SK-N-SH treated with all-trans-retinoic acid at 6 μM for 48 hours (cell line): ENCODE measurements around the gene MBNL2.
"Not testable (repeated sequence)": the region's sequence is repeated elsewhere in the genome, so short reads cannot be mapped to it uniquely, and the experiment has no call there.

Experiments used
- ATAC-seq: fragments of 200-7000 bp; cut with Tn5 transposase; 3 replicates; pipeline ENCODE4 v1.9.1; 2020; ENCODE audit warnings: mild to moderate bottlenecking, moderate library complexity
- ARNTL ChIP-seq: fragments of 450-650 bp; formaldehyde crosslinking; IDR thresholded peaks from 2 replicates; pipeline ENCODE4 v1.5.0; 2020; ENCODE audit warnings: low read depth, mild to moderate bottlenecking, moderate library complexity, borderline replicate concordance
- BACH2 ChIP-seq: fragments of 250-450 bp; sonication (Bioruptor Pico); IDR thresholded peaks from 2 replicates; pipeline ENCODE4 v1.9.0; 2021; ENCODE audit warnings: mild to moderate bottlenecking, borderline replicate concordance
- CREB5 ChIP-seq: fragments of 250-450 bp; sonication (Bioruptor Pico); IDR thresholded peaks from 2 replicates; pipeline ENCODE4 v1.5.1; 2020; ENCODE audit warnings: low read depth, mild to moderate bottlenecking, moderate library complexity
- CSDC2 ChIP-seq: fragments of 250-450 bp; sonication (Bioruptor Pico); IDR thresholded peaks from 2 replicates; pipeline ENCODE4 v1.5.0; 2020; ENCODE audit warnings: mild to moderate bottlenecking, moderate library complexity
- GLIS3 ChIP-seq: fragments of 250-450 bp; sonication (Bioruptor Pico); IDR thresholded peaks from 2 replicates; pipeline ENCODE4 v1.5.0; 2020; ENCODE audit warnings: mild to moderate bottlenecking, moderate library complexity
- ISL1 ChIP-seq: fragments of 250-450 bp; sonication (Bioruptor Pico); IDR thresholded peaks from 2 replicates; pipeline ENCODE4 v2.1.2; 2022; ENCODE audit warnings: mild to moderate bottlenecking, moderate library complexity
- OSR1 ChIP-seq: fragments of 250-450 bp; sonication (Bioruptor Pico); IDR thresholded peaks from 2 replicates; pipeline ENCODE4 v1.8.0; 2022; ENCODE audit warnings: moderate library complexity, mild to moderate bottlenecking, inconsistent platforms
- POU6F1 ChIP-seq: fragments of 250-450 bp; sonication (Bioruptor Pico); IDR thresholded peaks from 2 replicates; pipeline ENCODE4 v1.8.0; 2021; ENCODE audit warnings: low read depth, mild to moderate bottlenecking, moderate library complexity, borderline replicate concordance
- PPARA ChIP-seq: fragments of 250-450 bp; sonication (Bioruptor Pico); IDR thresholded peaks from 2 replicates; pipeline ENCODE4 v1.5.0; 2020; ENCODE audit warnings: mild to moderate bottlenecking, borderline replicate concordance
- RARB ChIP-seq: fragments of 250-450 bp; sonication (Bioruptor Pico); IDR thresholded peaks from 2 replicates; pipeline ENCODE4 v1.8.0; 2021; ENCODE audit warnings: mild to moderate bottlenecking, moderate library complexity
- SNAI2 ChIP-seq: fragments of 250-450 bp; sonication (Bioruptor Pico); IDR thresholded peaks from 2 replicates; pipeline ENCODE4 v1.5.0; 2020; ENCODE audit warnings: mild to moderate bottlenecking, moderate library complexity
- TOX ChIP-seq: fragments of 250-450 bp; sonication (Bioruptor Pico); IDR thresholded peaks from 2 replicates; pipeline ENCODE4 v1.8.0; 2021; ENCODE audit warnings: mild to moderate bottlenecking, moderate library complexity, borderline replicate concordance
- ZC3H10 ChIP-seq: fragments of 250-450 bp; sonication (Bioruptor Pico); IDR thresholded peaks from 2 replicates; pipeline ENCODE4 v1.5.1; 2021; ENCODE audit warnings: mild to moderate bottlenecking, moderate library complexity
- ZFP3 ChIP-seq: fragments of 250-450 bp; sonication (Bioruptor Pico); IDR thresholded peaks from 2 replicates; pipeline ENCODE4 v1.5.0; 2020; ENCODE audit warnings: mild to moderate bottlenecking, moderate library complexity
- ZFP30 ChIP-seq: fragments of 450-650 bp; formaldehyde crosslinking; IDR thresholded peaks from 2 replicates; pipeline ENCODE4 v1.5.0; 2022; ENCODE audit warnings: mild to moderate bottlenecking, moderate library complexity
- ZNF565 ChIP-seq: fragments of 450-650 bp; formaldehyde crosslinking; conservative IDR thresholded peaks from 2 replicates; pipeline ENCODE4 v1.5.0; 2020; ENCODE audit warnings: low read depth, mild to moderate bottlenecking, moderate library complexity
- ZNF8 ChIP-seq: fragments of 450-650 bp; formaldehyde crosslinking; IDR thresholded peaks from 2 replicates; pipeline ENCODE4 v1.5.0; 2020; ENCODE audit warnings: mild to moderate bottlenecking, moderate library complexity
- TF ChIP-seq, protein P1 (sequence below): fragments of 250-450 bp; sonication (Bioruptor Pico); IDR thresholded peaks from 2 replicates; pipeline ENCODE4 v1.5.0; 2020; ENCODE audit warnings: mild to moderate bottlenecking, moderate library complexity
- TF ChIP-seq, protein P2 (sequence below): fragments of 250-450 bp; sonication (Bioruptor Pico); IDR thresholded peaks from 2 replicates; pipeline ENCODE4 v1.8.0; 2020; ENCODE audit warnings: mild to moderate bottlenecking, moderate library complexity, borderline replicate concordance

MBNL2 gene

DNA sequence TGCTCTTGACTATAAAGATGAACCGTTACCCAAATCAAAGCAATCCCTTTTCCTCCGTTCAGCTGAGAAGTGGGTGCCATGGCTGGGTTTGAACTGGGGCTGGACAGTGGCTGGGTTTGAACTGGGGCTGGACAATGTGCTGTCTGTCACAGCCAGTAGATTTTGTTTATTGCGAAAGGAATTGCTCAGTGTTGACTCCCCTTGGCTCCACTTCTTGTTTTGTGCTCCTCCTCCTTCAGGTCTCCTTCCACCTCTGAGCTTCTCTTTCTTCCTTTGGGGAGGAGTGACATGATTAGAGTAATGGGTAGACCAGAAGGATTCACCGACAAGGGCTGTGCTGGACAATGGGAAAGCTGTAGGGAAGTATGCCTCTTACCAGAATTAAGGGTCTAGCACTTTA lies 19.4 kb upstream of the MBNL2 start:
- ATAC-seq = no peak
- TF ChIP-seq POU6F1 (CRISPR knock-in tag) = no peak
- TF ChIP-seq ISL1 (CRISPR knock-in tag) = no peak
- TF ChIP-seq, protein P1, sequence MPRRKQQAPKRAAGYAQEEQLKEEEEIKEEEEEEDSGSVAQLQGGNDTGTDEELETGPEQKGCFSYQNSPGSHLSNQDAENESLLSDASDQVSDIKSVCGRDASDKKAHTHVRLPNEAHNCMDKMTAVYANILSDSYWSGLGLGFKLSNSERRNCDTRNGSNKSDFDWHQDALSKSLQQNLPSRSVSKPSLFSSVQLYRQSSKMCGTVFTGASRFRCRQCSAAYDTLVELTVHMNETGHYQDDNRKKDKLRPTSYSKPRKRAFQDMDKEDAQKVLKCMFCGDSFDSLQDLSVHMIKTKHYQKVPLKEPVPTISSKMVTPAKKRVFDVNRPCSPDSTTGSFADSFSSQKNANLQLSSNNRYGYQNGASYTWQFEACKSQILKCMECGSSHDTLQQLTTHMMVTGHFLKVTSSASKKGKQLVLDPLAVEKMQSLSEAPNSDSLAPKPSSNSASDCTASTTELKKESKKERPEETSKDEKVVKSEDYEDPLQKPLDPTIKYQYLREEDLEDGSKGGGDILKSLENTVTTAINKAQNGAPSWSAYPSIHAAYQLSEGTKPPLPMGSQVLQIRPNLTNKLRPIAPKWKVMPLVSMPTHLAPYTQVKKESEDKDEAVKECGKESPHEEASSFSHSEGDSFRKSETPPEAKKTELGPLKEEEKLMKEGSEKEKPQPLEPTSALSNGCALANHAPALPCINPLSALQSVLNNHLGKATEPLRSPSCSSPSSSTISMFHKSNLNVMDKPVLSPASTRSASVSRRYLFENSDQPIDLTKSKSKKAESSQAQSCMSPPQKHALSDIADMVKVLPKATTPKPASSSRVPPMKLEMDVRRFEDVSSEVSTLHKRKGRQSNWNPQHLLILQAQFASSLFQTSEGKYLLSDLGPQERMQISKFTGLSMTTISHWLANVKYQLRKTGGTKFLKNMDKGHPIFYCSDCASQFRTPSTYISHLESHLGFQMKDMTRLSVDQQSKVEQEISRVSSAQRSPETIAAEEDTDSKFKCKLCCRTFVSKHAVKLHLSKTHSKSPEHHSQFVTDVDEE (CRISPR knock-in tag) = no peak
- no peak for TF ChIP-seq ZFP30 (CRISPR knock-in tag)
- TF ChIP-seq GLIS3 (CRISPR knock-in tag) = no peak
- no peak for TF ChIP-seq ZNF565
- no peak for TF ChIP-seq ZFP3 (CRISPR knock-in tag)
- TF ChIP-seq PPARA (CRISPR knock-in tag) = no peak
- no peak for TF ChIP-seq ARNTL (CRISPR knock-in tag)
- no peak for TF ChIP-seq CREB5 (CRISPR knock-in tag)

DNA sequence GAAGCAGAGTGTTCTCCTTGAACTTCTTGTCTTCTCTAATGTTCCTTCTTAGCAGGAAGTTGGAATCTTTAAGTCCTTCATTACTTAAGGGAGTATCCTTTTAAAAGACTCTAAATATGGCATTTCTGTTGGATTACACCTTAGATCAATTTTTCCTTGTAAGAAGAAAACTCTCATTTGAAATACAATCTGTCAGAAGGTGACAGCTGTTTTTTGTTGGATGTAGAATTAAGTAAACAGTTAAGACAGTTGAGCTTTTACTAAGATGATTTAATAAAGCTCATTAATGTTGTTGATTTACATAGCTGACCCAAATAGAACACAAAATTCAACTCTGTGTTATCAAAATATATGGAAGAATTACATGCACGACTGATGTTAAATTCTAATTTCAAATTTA lies 16.7 kb upstream of the MBNL2 start:
- TF ChIP-seq ZNF8 (no peak), ZC3H10 (peak; percentile 78; the same call in 1 of the 2 replicates)
- peak; percentile 66 for ATAC-seq

- peak; percentile 95 for ATAC-seq
- no peak for TF ChIP-seq CSDC2 (CRISPR knock-in tag)
- TF ChIP-seq CREB5 (CRISPR knock-in tag) = 0 out of 2 replicates have a peak, but pooled peaks have one; percentile 53
- TF ChIP-seq ISL1 (CRISPR knock-in tag) = peak; percentile 92
Observed at GRCh38 chr13:97205982-97206381, 16.2 kb upstream of the MBNL2 start.

- not testable (repeated sequence) for ATAC-seq
Observed at GRCh38 chr13:97207252-97207651, 14.9 kb upstream of the MBNL2 start.

DNA sequence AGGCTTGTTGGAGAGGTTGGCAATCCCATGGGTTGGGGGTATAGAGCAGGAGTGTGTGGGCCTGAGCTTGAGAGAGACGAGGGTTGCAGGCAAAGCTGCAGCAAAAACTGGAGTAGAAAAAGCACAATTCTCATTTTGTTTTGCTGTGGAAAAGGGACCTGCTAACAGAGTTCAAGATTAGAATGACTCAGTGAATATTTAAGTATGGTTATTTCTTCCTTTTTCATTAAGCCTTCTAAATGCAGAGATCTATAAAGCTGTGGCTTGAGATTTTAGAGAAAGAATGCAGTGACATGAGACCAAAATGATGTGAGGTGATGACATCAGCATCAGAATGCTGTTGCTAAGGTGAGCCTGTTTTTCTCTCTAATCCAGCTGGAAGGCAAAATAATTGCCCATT lies 10.8 kb upstream of the MBNL2 start:
- peak; percentile 60 for ATAC-seq
- TF ChIP-seq, protein P1 (CRISPR knock-in tag) = no peak
- TF ChIP-seq PPARA (CRISPR knock-in tag) (no peak), ZNF8 (no peak), ISL1 (CRISPR knock-in tag) (no peak; the same call in 1 of the 2 replicates), ZFP30 (CRISPR knock-in tag) (no peak), CREB5 (CRISPR knock-in tag) (no peak), RARB (CRISPR knock-in tag) (no peak), OSR1 (CRISPR knock-in tag) (no peak), SNAI2 (CRISPR knock-in tag) (no peak), TOX (CRISPR knock-in tag) (no peak), POU6F1 (CRISPR knock-in tag) (no peak), ZFP3 (CRISPR knock-in tag) (no peak), BACH2 (CRISPR knock-in tag) (no peak)
- TF ChIP-seq, protein P2, sequence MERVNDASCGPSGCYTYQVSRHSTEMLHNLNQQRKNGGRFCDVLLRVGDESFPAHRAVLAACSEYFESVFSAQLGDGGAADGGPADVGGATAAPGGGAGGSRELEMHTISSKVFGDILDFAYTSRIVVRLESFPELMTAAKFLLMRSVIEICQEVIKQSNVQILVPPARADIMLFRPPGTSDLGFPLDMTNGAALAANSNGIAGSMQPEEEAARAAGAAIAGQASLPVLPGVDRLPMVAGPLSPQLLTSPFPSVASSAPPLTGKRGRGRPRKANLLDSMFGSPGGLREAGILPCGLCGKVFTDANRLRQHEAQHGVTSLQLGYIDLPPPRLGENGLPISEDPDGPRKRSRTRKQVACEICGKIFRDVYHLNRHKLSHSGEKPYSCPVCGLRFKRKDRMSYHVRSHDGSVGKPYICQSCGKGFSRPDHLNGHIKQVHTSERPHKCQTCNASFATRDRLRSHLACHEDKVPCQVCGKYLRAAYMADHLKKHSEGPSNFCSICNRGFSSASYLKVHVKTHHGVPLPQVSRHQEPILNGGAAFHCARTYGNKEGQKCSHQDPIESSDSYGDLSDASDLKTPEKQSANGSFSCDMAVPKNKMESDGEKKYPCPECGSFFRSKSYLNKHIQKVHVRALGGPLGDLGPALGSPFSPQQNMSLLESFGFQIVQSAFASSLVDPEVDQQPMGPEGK = no peak
